Measurements from ENCODE around the gene IGSF1. TPM values are rescaled to one million over a fixed set of nuclear protein-coding genes. Genes with fewer than 3 reads are reported as not detected.

Gene IGSF1, protein sequence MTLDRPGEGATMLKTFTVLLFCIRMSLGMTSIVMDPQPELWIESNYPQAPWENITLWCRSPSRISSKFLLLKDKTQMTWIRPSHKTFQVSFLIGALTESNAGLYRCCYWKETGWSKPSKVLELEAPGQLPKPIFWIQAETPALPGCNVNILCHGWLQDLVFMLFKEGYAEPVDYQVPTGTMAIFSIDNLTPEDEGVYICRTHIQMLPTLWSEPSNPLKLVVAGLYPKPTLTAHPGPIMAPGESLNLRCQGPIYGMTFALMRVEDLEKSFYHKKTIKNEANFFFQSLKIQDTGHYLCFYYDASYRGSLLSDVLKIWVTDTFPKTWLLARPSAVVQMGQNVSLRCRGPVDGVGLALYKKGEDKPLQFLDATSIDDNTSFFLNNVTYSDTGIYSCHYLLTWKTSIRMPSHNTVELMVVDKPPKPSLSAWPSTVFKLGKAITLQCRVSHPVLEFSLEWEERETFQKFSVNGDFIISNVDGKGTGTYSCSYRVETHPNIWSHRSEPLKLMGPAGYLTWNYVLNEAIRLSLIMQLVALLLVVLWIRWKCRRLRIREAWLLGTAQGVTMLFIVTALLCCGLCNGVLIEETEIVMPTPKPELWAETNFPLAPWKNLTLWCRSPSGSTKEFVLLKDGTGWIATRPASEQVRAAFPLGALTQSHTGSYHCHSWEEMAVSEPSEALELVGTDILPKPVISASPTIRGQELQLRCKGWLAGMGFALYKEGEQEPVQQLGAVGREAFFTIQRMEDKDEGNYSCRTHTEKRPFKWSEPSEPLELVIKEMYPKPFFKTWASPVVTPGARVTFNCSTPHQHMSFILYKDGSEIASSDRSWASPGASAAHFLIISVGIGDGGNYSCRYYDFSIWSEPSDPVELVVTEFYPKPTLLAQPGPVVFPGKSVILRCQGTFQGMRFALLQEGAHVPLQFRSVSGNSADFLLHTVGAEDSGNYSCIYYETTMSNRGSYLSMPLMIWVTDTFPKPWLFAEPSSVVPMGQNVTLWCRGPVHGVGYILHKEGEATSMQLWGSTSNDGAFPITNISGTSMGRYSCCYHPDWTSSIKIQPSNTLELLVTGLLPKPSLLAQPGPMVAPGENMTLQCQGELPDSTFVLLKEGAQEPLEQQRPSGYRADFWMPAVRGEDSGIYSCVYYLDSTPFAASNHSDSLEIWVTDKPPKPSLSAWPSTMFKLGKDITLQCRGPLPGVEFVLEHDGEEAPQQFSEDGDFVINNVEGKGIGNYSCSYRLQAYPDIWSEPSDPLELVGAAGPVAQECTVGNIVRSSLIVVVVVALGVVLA (N-terminal part only)
- 10 to 100 TPM in 1 of 3 donors, 1 to 10 TPM in 1, under 1 TPM in 1; 0.96 to 15.1 (median 7.5) TPM for total RNA-seq

- Histone ChIP-seq H3K27ac (no peak within 1 kb of the TSS), H3K4me3 (peak within 1 kb of the TSS; percentile 15 to 51 (median 37)), H3K27me3 (peaks cover 0 to 46% of the 10 kb centered on the region in 2 donors), H3K4me1 (no peaks in the 10 kb centered on the region), H3K36me3 (no peaks in the 10 kb centered on the region), H3K9me3 (no peaks in the 10 kb centered on the region)
- DNase-seq (ENCODE audit: low spot score in 2 of 2): no peak
- TF ChIP-seq, protein P1, sequence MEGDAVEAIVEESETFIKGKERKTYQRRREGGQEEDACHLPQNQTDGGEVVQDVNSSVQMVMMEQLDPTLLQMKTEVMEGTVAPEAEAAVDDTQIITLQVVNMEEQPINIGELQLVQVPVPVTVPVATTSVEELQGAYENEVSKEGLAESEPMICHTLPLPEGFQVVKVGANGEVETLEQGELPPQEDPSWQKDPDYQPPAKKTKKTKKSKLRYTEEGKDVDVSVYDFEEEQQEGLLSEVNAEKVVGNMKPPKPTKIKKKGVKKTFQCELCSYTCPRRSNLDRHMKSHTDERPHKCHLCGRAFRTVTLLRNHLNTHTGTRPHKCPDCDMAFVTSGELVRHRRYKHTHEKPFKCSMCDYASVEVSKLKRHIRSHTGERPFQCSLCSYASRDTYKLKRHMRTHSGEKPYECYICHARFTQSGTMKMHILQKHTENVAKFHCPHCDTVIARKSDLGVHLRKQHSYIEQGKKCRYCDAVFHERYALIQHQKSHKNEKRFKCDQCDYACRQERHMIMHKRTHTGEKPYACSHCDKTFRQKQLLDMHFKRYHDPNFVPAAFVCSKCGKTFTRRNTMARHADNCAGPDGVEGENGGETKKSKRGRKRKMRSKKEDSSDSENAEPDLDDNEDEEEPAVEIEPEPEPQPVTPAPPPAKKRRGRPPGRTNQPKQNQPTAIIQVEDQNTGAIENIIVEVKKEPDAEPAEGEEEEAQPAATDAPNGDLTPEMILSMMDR (IDR thresholded peaks at IDR 0.05): no peak
- TF ChIP-seq POLR2A (IDR thresholded peaks at IDR 0.05) (no peak), POLR2AphosphoS5 (IDR thresholded peaks at IDR 0.05) (no peak)
- intact Hi-C loops (cut with DNase I; ENCODE audit: low total_unique reads): no loop called here
Observed at GRCh38 chrX:131288738-131289511, at the start of gene IGSF1. TSS of gene IGSF1 (minus strand) at chrX:131289306. CDS start at chrX:131286674, 2,632 bp downstream.

- TF ChIP-seq, protein P1 (IDR thresholded peaks at IDR 0.05): no peak
- no peak for TF ChIP-seq POLR2AphosphoS5 (IDR thresholded peaks at IDR 0.05)
- TF ChIP-seq POLR2A (IDR thresholded peaks at IDR 0.05): no peak
- Histone ChIP-seq H3K27ac (no peak overlapping the region), H3K36me3 (no peaks in the 10 kb centered on the region), H3K4me1 (no peaks in the 10 kb centered on the region), H3K4me3 (no peak overlapping the region), H3K9me3 (no peaks in the 10 kb centered on the region), H3K27me3 (peaks cover 0 to 22% of the 10 kb centered on the region in 2 donors)
- no peak for DNase-seq (ENCODE audit: low spot score in 2 of 2)
- intact Hi-C loops (cut with DNase I; ENCODE audit: low total_unique reads): no loop called here
Observed at GRCh38 chrX:131332331-131332730, 43.2 kb upstream of the IGSF1 start.

DNA sequence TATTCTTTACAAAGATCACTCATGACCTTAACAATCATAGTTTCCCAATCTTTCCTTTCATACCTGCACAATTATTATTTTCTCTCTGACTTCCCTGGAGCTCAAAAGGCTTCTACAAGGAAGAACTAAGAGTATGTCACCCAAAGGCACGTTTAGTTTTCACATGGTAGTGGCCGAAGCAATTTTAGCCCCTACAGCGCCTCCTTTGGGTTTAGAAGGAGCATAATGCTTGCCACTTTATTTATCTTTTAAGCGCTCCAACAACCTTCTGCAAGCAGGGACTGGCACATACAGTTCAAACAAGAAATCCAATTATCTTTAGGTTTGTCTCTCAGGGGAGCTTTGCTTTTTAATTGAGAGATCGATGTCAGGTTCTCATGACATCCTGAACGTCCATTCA is 42.0 kb upstream of the IGSF1 start:
- no peak for DNase-seq (ENCODE audit: low spot score in 2 of 2)
- Histone ChIP-seq H3K4me3 (no peak overlapping the region), H3K36me3 (no peaks in the 10 kb centered on the region), H3K27me3 (peaks cover 0 to 12% of the 10 kb centered on the region in 2 donors), H3K4me1 (no peaks in the 10 kb centered on the region), H3K27ac (no peak overlapping the region), H3K9me3 (no peaks in the 10 kb centered on the region)
- TF ChIP-seq, protein P1 (IDR thresholded peaks at IDR 0.05): no peak
- TF ChIP-seq POLR2AphosphoS5 (IDR thresholded peaks at IDR 0.05) (no peak), POLR2A (IDR thresholded peaks at IDR 0.05) (no peak)
- intact Hi-C loops (cut with DNase I; ENCODE audit: low total_unique reads): no loop called here

- Histone ChIP-seq H3K4me1 (no peaks in the 10 kb centered on the region), H3K9me3 (no peaks in the 10 kb centered on the region), H3K27me3 (peaks cover 0 to 12% of the 10 kb centered on the region in 2 donors), H3K36me3 (no peaks in the 10 kb centered on the region), H3K4me3 (no peak overlapping the region), H3K27ac (no peak overlapping the region)
- intact Hi-C loops (cut with DNase I; ENCODE audit: low total_unique reads): no loop called here
- no peak for DNase-seq (ENCODE audit: low spot score in 2 of 2)
- no peak for TF ChIP-seq POLR2AphosphoS5 (IDR thresholded peaks at IDR 0.05)
- TF ChIP-seq POLR2A (IDR thresholded peaks at IDR 0.05): no peak
- TF ChIP-seq, protein P1 (IDR thresholded peaks at IDR 0.05): no peak
Observed at GRCh38 chrX:131330735-131331134, 41.6 kb upstream of the IGSF1 start.
